ENCODE data around the gene ESYT2. TPM values are rescaled to one million over a fixed set of nuclear protein-coding genes. Genes with fewer than 3 reads are reported as not detected.

The ESYT2 gene
- total RNA-seq, 1 experiment from 2014 or later = 39.0 TPM

DNA sequence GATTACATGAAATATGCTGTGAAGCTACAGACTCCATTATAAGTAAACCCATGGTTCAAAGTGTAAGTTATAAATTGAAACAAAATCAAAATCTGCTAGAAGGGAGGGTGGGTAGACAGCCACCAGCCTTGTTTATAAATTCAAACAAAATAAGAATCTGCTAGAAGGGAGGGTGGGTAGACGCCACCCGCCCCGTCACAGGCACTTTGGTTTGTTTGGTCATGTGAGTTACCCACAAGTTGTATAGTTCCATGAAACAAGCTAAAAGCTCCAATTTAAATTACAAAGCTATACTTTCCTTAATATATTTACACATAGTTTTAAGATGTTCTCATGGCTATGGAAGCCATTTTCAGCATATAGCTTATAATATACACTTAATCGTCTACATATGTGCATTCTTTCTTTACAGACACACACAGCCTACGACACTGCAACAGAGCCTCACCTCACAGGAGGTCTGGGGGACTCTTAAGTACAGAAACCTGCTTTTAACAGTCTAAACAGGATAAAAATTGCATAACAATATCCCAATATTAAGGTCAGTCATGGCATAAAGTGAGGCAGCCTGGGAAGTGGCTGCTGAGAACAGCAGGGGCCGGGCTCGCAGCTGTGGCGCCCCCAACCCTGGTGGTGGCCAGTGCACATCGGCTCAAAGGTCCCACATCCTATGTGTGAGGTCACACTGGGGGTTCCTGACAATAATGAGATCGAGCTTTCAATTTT is 96.7 kb downstream of the ESYT2 start:
- H3K4me2 ChIP-seq (ENCODE audit: insufficient read depth, insufficient read length, low read length) = no peak overlapping the region

More for the DNA sequence above, 96.7 kb downstream of the ESYT2 start:
- Histone ChIP-seq H3K4me1 (ENCODE audit: insufficient read depth, low read length) (no peaks in the 10 kb centered on the region; the same call in 1 of the 2 replicates), H3K23me2 (ENCODE audit: insufficient read length, low read depth, low read length, poor library complexity, severe bottlenecking) (no peaks in the 10 kb centered on the region), H4K5ac (ENCODE audit: insufficient read length, low read depth, low read length) (no peak overlapping the region), H2AK5ac (ENCODE audit: insufficient read length, low read length) (no peak overlapping the region), H2BK12ac (ENCODE audit: insufficient read length, low read depth, low read length) (no peak overlapping the region), H2BK120ac (ENCODE audit: low read depth, low read length, poor library complexity, severe bottlenecking) (no peak overlapping the region), H3K56ac (ENCODE audit: insufficient read length, low read depth, low read length) (no peak overlapping the region), H4K91ac (ENCODE audit: insufficient read length, low read depth, low read length) (no peak overlapping the region), H3K9ac (ENCODE audit: extremely low read depth, insufficient read length, low read length) (no peak overlapping the region), H3K4ac (ENCODE audit: low read depth, low read length) (no peak overlapping the region), H4K8ac (replicated peaks; ENCODE audit: insufficient read length, low read depth, low read length) (no peak overlapping the region), H3T11ph (ENCODE audit: low read length) (no peak overlapping the region), H2BK20ac (ENCODE audit: low read depth, low read length, poor library complexity, severe bottlenecking) (no peak overlapping the region), H2BK5ac (ENCODE audit: insufficient read length, low read length) (no peak overlapping the region), H4K20me1 (ENCODE audit: control insufficient read depth, insufficient read depth, insufficient read length) (no peaks in the 10 kb centered on the region), H2AFZ (ENCODE audit: low read length) (no peak overlapping the region), H3K27ac (ENCODE audit: insufficient read length, low read depth, low read length) (no peak overlapping the region), H3K14ac (ENCODE audit: insufficient read depth, low read length) (no peak overlapping the region), H3K18ac (ENCODE audit: insufficient read length, low read depth, low read length) (no peak overlapping the region), H3K79me1 (ENCODE audit: insufficient read depth, low read depth, low read length, poor library complexity, severe bottlenecking) (no peaks in the 10 kb centered on the region), H3K23ac (ENCODE audit: insufficient read length, low read depth, low read length) (no peak overlapping the region), H3K9me3 (ENCODE audit: control insufficient read depth, low read depth, low read length) (no peaks in the 10 kb centered on the region), H3K79me2 (ENCODE audit: insufficient read depth, low read length) (no peaks in the 10 kb centered on the region), H3K27me3 (ENCODE audit: insufficient read depth, low read length) (no peaks in the 10 kb centered on the region), H2BK15ac (ENCODE audit: low read depth, low read length) (no peak overlapping the region)
- Mint-ChIP-seq H3K27me3 (ENCODE audit: low read depth) (no peaks in the 10 kb centered on the region), H3K4me1 (peaks cover 11 to 39% of the 10 kb centered on the region in 2 experiments), H3K9me3 (no peaks in the 10 kb centered on the region), H3K36me3 (ENCODE audit: insufficient read depth in 1 of 3, low read depth in 3 of 3) (peaks cover 3 to 45% (median 37%) of the 10 kb centered on the region in 3 experiments; a peak in 5 of 7 replicates), H3K27ac (no peak overlapping the region), H3K4me3 (no peak overlapping the region)
- peak; percentile 52; the same call in 2 of the 3 replicates for TF ChIP-seq CTCF (conservative IDR thresholded peaks at IDR 0.05)
- no CpG with 5 or more reads among the region's 10 CpGs for WGBS (ENCODE audit: extremely low coverage, insufficient read length, low lambda C conversion rate)
- DNase-seq = no peak
